Adipocyte (in vitro differentiated cells): ENCODE measurements around the gene DNAH9.

Experiments used
- DNase-seq: peaks from one replicate; pipeline ENCODE4 v3.0.0-alpha.2; 2015; ENCODE audit warnings: low read depth
- H3K27me3 ChIP-seq: replicated peaks from 2 replicates; pipeline ENCODE4 v1.7.0; 2013; ENCODE audit warnings: mild to moderate bottlenecking, low read length, moderate library complexity; ENCODE audit not compliant: control insufficient read depth, insufficient read depth
- H3K36me3 ChIP-seq: 2 replicates; pipeline ENCODE4 v1.7.0; 2013; ENCODE audit warnings: low read length, mild to moderate bottlenecking, moderate library complexity; ENCODE audit not compliant: control insufficient read depth, insufficient read depth, severe bottlenecking
- H3K4me1 ChIP-seq: 2 replicates; pipeline ENCODE4 v1.7.0; 2013; ENCODE audit warnings: mild to moderate bottlenecking, low read length, moderate library complexity; ENCODE audit not compliant: control insufficient read depth, insufficient read depth
- H3K4me3 ChIP-seq: 2 replicates; pipeline ENCODE4 v1.7.0; 2013; ENCODE audit warnings: mild to moderate bottlenecking, low read length, moderate library complexity
- H3K9ac ChIP-seq: 2 replicates; pipeline ENCODE4 v1.7.0; 2013; ENCODE audit warnings: mild to moderate bottlenecking, low read length, moderate library complexity
- H3K9me3 ChIP-seq: 2 replicates; pipeline ENCODE4 v1.7.0; 2013; ENCODE audit warnings: mild to moderate bottlenecking, low read length, moderate library complexity; ENCODE audit not compliant: control insufficient read depth

Gene DNAH9

GRCh38 chr17:11561702-11562101 lies 36.6 kb upstream of the DNAH9 start:
- Histone ChIP-seq H3K36me3 (no peaks in the 10 kb centered on the region), H3K4me1 (peaks cover 15% of the 10 kb centered on the region), H3K27me3 (no peaks in the 10 kb centered on the region), H3K9me3 (no peaks in the 10 kb centered on the region), H3K9ac (no peak overlapping the region), H3K4me3 (no peak overlapping the region)
- DNase-seq = no peak

- Histone ChIP-seq H3K4me1 (peaks cover 15% of the 10 kb centered on the region), H3K4me3 (no peak overlapping the region), H3K27me3 (no peaks in the 10 kb centered on the region), H3K9me3 (peaks cover 2% of the 10 kb centered on the region), H3K9ac (no peak overlapping the region), H3K36me3 (no peaks in the 10 kb centered on the region)
- DNase-seq = no peak
These were observed 33.5 kb upstream of the DNAH9 start for GRCh38 chr17:11564589-11565380.

GRCh38 chr17:11565591-11565990 lies 32.7 kb upstream of the DNAH9 start:
- DNase-seq = no peak
- H3K9me3 ChIP-seq = peaks cover 2% of the 10 kb centered on the region
- H3K36me3 ChIP-seq = no peaks in the 10 kb centered on the region
- H3K9ac ChIP-seq = no peak overlapping the region
- no peak overlapping the region for H3K4me3 ChIP-seq
- no peaks in the 10 kb centered on the region for H3K27me3 ChIP-seq
- H3K4me1 ChIP-seq = peaks cover 15% of the 10 kb centered on the region

- Histone ChIP-seq H3K27me3 (no peaks in the 10 kb centered on the region), H3K4me1 (no peaks in the 10 kb centered on the region), H3K9me3 (no peaks in the 10 kb centered on the region), H3K9ac (no peak overlapping the region), H3K36me3 (no peaks in the 10 kb centered on the region), H3K4me3 (no peak overlapping the region)
- no peak for DNase-seq
These were observed 19.3 kb upstream of the DNAH9 start for GRCh38 chr17:11578998-11579397.

GRCh38 chr17:11580677-11581076 lies 17.6 kb upstream of the DNAH9 start:
- Histone ChIP-seq H3K36me3 (no peaks in the 10 kb centered on the region), H3K9ac (no peak overlapping the region), H3K27me3 (no peaks in the 10 kb centered on the region), H3K4me1 (no peaks in the 10 kb centered on the region), H3K9me3 (no peaks in the 10 kb centered on the region), H3K4me3 (no peak overlapping the region)
- DNase-seq = no peak

GRCh38 chr17:11582217-11582616 lies 16.1 kb upstream of the DNAH9 start:
- Histone ChIP-seq H3K4me3 (no peak overlapping the region), H3K27me3 (no peaks in the 10 kb centered on the region), H3K9me3 (no peaks in the 10 kb centered on the region), H3K36me3 (no peaks in the 10 kb centered on the region), H3K4me1 (no peaks in the 10 kb centered on the region), H3K9ac (no peak overlapping the region)
- no peak for DNase-seq

GRCh38 chr17:11583306-11583992 lies 14.8 kb upstream of the DNAH9 start:
- Histone ChIP-seq H3K27me3 (no peaks in the 10 kb centered on the region), H3K36me3 (no peaks in the 10 kb centered on the region), H3K4me3 (no peak overlapping the region), H3K9me3 (no peaks in the 10 kb centered on the region), H3K4me1 (no peaks in the 10 kb centered on the region), H3K9ac (no peak overlapping the region)
- no peak for DNase-seq

- H3K4me1 ChIP-seq = no peaks in the 10 kb centered on the region
- DNase-seq = no peak
- no peaks in the 10 kb centered on the region for H3K9me3 ChIP-seq
- no peak overlapping the region for H3K4me3 ChIP-seq
- H3K27me3 ChIP-seq = peaks cover 9% of the 10 kb centered on the region
- H3K36me3 ChIP-seq = no peaks in the 10 kb centered on the region
- H3K9ac ChIP-seq = no peak overlapping the region
These were observed 8.6 kb upstream of the DNAH9 start for GRCh38 chr17:11589716-11590115.

GRCh38 chr17:11601661-11602060 lies 3.4 kb downstream of the DNAH9 start:
- H3K4me1 ChIP-seq = peaks cover 4% of the 10 kb centered on the region
- no peak overlapping the region for H3K9ac ChIP-seq
- no peak for DNase-seq
- H3K36me3 ChIP-seq = no peaks in the 10 kb centered on the region
- peaks cover under 1% of the 10 kb centered on the region for H3K27me3 ChIP-seq
- no peak overlapping the region for H3K4me3 ChIP-seq
- no peaks in the 10 kb centered on the region for H3K9me3 ChIP-seq

GRCh38 chr17:11608396-11608795 lies 10.1 kb downstream of the DNAH9 start:
- no peaks in the 10 kb centered on the region for H3K36me3 ChIP-seq
- no peaks in the 10 kb centered on the region for H3K9me3 ChIP-seq
- peak overlapping the region; percentile 50 for H3K4me3 ChIP-seq
- H3K27me3 ChIP-seq = peaks cover 7% of the 10 kb centered on the region
- DNase-seq = no peak
- H3K4me1 ChIP-seq = peaks cover 12% of the 10 kb centered on the region
- peak overlapping the region; percentile 17 for H3K9ac ChIP-seq

GRCh38 chr17:11610999-11611566 lies 12.8 kb downstream of the DNAH9 start:
- H3K27me3 ChIP-seq = peaks cover 7% of the 10 kb centered on the region
- H3K4me1 ChIP-seq = peaks cover 12% of the 10 kb centered on the region
- DNase-seq = no peak
- no peak overlapping the region for H3K9ac ChIP-seq
- no peak overlapping the region for H3K4me3 ChIP-seq
- no peaks in the 10 kb centered on the region for H3K36me3 ChIP-seq
- no peaks in the 10 kb centered on the region for H3K9me3 ChIP-seq
